Sigmoid colon (tissue), 4 donors: Measurements from ENCODE around the gene VAMP1.

Source experiments
- CTCF ChIP-seq, 4 experiments: fragments of 450-650 bp in 3 of 4; fragments of 200-600 bp in 1 of 4; IDR thresholded peaks; one replicate each; pipeline ENCODE4 v1.5.1; 2016 to 2019; ENCODE audit warnings: antibody characterized with exemption in 4 of 4, mild to moderate bottlenecking in 3 of 4, moderate library complexity in 2 of 4
- POLR2A ChIP-seq, 2 donors: fragments of 450-650 bp; IDR thresholded peaks; one replicate each; pipeline ENCODE4 v1.6.1; 2016; ENCODE audit warnings: antibody characterized with exemption in 2 of 2, mild to moderate bottlenecking in 2 of 2, moderate library complexity in 2 of 2
- POLR2AphosphoS5 ChIP-seq, 4 donors: sonication (generic); formaldehyde crosslinking; IDR thresholded peaks; one replicate each; pipeline ENCODE4 v1.6.1; 2017; ENCODE audit warnings: antibody characterized with exemption in 4 of 4

- TF ChIP-seq CTCF (IDR thresholded peaks at IDR 0.05) (no peak), POLR2AphosphoS5 (IDR thresholded peaks at IDR 0.05) (no peak), POLR2A (IDR thresholded peaks at IDR 0.05) (no peak)
Observed at GRCh38 chr12:6424866-6425265, 45.6 kb downstream of the VAMP1 start.
